Measurements from ENCODE around the gene EXT2.

EXT2 gene

GRCh38 chr11:44264761-44265160, 169.3 kb downstream of the EXT2 start:
- Mint-ChIP-seq H3K36me3 (no peaks in the 10 kb centered on the region), H3K27me3 (peaks cover 3% of the 10 kb centered on the region), H3K9me3 (no peaks in the 10 kb centered on the region), H3K4me3 (no peak overlapping the region), H3K4me1 (no peaks in the 10 kb centered on the region), H3K27ac (no peak overlapping the region)

GRCh38 chr11:44266056-44266780, 170.7 kb downstream of the EXT2 start:
- H3K4me1 Mint-ChIP-seq: no peaks in the 10 kb centered on the region
- H3K36me3 Mint-ChIP-seq: no peaks in the 10 kb centered on the region
- no peak overlapping the region for H3K27ac Mint-ChIP-seq
- no peaks in the 10 kb centered on the region for H3K9me3 Mint-ChIP-seq
- H3K27me3 Mint-ChIP-seq: peaks cover 3% of the 10 kb centered on the region
- H3K4me3 Mint-ChIP-seq: no peak overlapping the region

DNA sequence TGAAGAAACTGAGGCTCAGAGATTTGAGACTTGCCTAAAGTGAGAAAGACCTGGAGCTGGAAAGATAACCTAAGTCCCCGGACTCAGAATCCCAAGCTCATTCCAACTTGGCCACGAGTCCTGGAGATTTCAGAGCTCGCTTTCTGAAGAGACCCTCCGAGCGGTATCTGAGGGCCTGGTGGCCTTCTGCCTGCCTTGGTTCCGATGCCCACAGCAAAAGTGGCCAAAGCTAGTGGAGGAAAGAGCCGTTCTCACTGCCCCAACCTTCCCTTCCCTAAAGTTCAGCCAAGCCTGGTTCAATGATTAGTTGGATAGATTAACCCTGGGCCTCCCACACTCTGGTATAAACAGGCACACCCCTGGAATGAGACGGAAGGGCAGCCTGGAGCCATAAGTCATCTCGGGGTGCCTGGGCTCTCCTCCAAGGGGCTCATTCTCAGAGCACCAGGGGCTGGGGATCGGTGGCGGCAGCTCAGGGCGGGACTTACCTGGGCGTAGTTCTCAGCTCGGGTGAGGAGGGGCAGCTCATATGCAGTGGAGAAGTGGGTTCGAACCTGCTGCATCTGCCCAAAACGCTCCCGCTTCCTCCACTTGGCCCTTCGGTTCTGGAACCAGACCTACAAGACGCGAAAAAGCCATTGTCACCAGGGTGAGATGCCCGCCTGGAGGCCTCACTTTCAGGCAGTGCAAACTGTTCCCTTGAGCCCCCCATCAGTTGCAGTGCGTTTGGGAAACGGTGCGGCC, 171.7 kb downstream of the EXT2 start:
- H3K9me3 Mint-ChIP-seq: no peaks in the 10 kb centered on the region
- H3K27me3 Mint-ChIP-seq: peaks cover 3% of the 10 kb centered on the region
- H3K27ac Mint-ChIP-seq: no peak overlapping the region
- H3K36me3 Mint-ChIP-seq: no peaks in the 10 kb centered on the region
- no peaks in the 10 kb centered on the region for H3K4me1 Mint-ChIP-seq
- H3K4me3 Mint-ChIP-seq: no peak overlapping the region

GRCh38 chr11:44267750-44268613, 172.5 kb downstream of the EXT2 start:
- no peaks in the 10 kb centered on the region for H3K36me3 Mint-ChIP-seq
- H3K27ac Mint-ChIP-seq: no peak overlapping the region
- H3K4me3 Mint-ChIP-seq: no peak overlapping the region
- no peaks in the 10 kb centered on the region for H3K27me3 Mint-ChIP-seq
- H3K9me3 Mint-ChIP-seq: no peaks in the 10 kb centered on the region
- H3K4me1 Mint-ChIP-seq: no peaks in the 10 kb centered on the region

- Mint-ChIP-seq H3K4me1 (no peaks in the 10 kb centered on the region), H3K4me3 (no peak overlapping the region), H3K36me3 (no peaks in the 10 kb centered on the region), H3K27ac (no peak overlapping the region), H3K9me3 (no peaks in the 10 kb centered on the region), H3K27me3 (no peaks in the 10 kb centered on the region)
Measured at GRCh38 chr11:44268614-44269080, 173.2 kb downstream of the EXT2 start.

GRCh38 chr11:44269369-44270351, 174.2 kb downstream of the EXT2 start:
- H3K9me3 Mint-ChIP-seq: no peaks in the 10 kb centered on the region
- no peaks in the 10 kb centered on the region for H3K4me1 Mint-ChIP-seq
- no peak overlapping the region for H3K4me3 Mint-ChIP-seq
- H3K27ac Mint-ChIP-seq: no peak overlapping the region
- no peaks in the 10 kb centered on the region for H3K27me3 Mint-ChIP-seq
- no peaks in the 10 kb centered on the region for H3K36me3 Mint-ChIP-seq

- no peaks in the 10 kb centered on the region for H3K27me3 Mint-ChIP-seq
- H3K4me3 Mint-ChIP-seq: no peak overlapping the region
- no peaks in the 10 kb centered on the region for H3K4me1 Mint-ChIP-seq
- no peak overlapping the region for H3K27ac Mint-ChIP-seq
- H3K36me3 Mint-ChIP-seq: no peaks in the 10 kb centered on the region
- H3K9me3 Mint-ChIP-seq: no peaks in the 10 kb centered on the region
Measured at GRCh38 chr11:44270403-44271273, 175.2 kb downstream of the EXT2 start.

GRCh38 chr11:44271286-44271685, 175.8 kb downstream of the EXT2 start:
- Mint-ChIP-seq H3K36me3 (no peaks in the 10 kb centered on the region), H3K4me1 (no peaks in the 10 kb centered on the region), H3K4me3 (no peak overlapping the region), H3K9me3 (no peaks in the 10 kb centered on the region), H3K27me3 (no peaks in the 10 kb centered on the region), H3K27ac (no peak overlapping the region)

GRCh38 chr11:44274404-44274803, 178.9 kb downstream of the EXT2 start:
- H3K27ac Mint-ChIP-seq: no peak overlapping the region
- H3K4me1 Mint-ChIP-seq: no peaks in the 10 kb centered on the region
- H3K36me3 Mint-ChIP-seq: no peaks in the 10 kb centered on the region
- no peaks in the 10 kb centered on the region for H3K9me3 Mint-ChIP-seq
- no peaks in the 10 kb centered on the region for H3K27me3 Mint-ChIP-seq
- no peak overlapping the region for H3K4me3 Mint-ChIP-seq

DNA sequence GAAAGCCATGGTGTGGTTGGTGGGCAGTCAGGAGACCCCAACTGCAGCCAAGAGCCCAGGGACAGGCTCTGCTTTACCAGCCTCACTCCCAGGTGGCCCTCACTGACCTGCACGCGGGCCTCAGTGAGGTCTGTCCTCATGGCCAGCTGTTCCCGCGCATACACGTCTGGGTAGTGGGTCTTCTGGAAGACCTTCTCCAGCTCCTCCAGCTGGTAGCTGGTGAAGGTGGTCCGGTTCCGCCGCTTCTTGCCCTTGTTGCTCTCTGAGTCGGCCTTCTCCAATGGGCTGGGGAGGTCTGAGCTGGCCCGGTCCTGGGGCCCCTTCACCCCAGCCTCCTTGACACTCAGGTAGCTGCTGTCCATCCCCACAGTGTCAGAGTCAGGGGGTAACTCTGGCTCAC, 179.8 kb downstream of the EXT2 start:
- Mint-ChIP-seq H3K36me3 (no peaks in the 10 kb centered on the region), H3K4me1 (no peaks in the 10 kb centered on the region), H3K9me3 (no peaks in the 10 kb centered on the region), H3K4me3 (no peak overlapping the region), H3K27ac (no peak overlapping the region), H3K27me3 (no peaks in the 10 kb centered on the region)

DNA sequence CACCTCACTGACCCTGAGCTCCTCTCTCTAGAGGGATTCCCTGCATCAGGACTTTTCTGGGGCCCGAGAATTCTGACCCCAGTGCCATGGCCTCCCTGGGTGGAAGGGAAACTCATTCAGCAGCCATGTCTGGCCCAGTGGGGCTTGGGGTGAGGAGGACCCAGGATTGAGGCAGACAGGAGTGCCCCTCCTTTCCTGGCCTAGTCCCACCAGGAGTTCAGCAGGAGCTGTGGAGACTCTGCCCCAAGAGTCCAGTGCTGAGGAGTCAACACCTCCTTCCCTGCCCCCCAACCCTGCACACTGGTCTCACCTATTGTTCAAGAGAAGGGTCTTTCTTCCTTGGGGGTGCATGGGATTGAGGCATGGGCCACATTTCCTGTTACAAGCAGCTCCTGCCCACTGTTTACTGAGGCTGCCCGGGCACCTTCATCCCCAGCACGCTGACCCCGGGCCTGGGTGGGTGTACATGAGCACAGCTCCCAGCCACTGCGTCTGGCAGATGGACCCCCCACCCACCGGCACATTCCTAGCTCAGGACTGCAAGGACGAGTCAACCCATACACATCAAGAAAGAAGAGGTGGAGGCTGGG, 180.6 kb downstream of the EXT2 start:
- Mint-ChIP-seq H3K36me3 (no peaks in the 10 kb centered on the region), H3K4me1 (no peaks in the 10 kb centered on the region), H3K27me3 (no peaks in the 10 kb centered on the region), H3K27ac (no peak overlapping the region), H3K9me3 (no peaks in the 10 kb centered on the region), H3K4me3 (no peak overlapping the region)

- H3K4me3 Mint-ChIP-seq: no peak overlapping the region
- H3K36me3 Mint-ChIP-seq: no peaks in the 10 kb centered on the region
- H3K27me3 Mint-ChIP-seq: no peaks in the 10 kb centered on the region
- no peaks in the 10 kb centered on the region for H3K4me1 Mint-ChIP-seq
- H3K27ac Mint-ChIP-seq: no peak overlapping the region
- no peaks in the 10 kb centered on the region for H3K9me3 Mint-ChIP-seq
Measured at GRCh38 chr11:44277196-44278090, 182.0 kb downstream of the EXT2 start.

DNA sequence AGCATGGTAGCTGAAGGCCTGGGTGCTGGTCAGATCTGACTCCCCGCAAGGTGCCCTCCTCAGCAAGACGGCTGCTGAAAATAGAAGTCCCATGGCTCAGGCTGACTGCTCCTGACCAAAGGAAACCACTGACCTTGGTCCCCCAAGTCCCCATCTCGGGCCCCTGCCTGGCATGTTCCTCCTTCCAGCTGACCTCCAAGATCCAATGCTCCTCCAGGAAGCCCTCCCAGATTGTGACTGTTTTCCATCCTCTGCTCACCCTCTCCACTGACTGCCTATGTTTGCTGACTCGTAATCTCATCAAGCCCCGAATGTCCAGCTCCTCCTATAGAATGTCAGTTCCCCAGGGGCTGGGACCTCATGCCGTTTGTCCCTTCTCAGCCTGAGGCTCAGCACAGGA, 184.0 kb downstream of the EXT2 start:
- no peaks in the 10 kb centered on the region for H3K9me3 Mint-ChIP-seq

More for the DNA sequence above, 184.0 kb downstream of the EXT2 start:
- Mint-ChIP-seq H3K27ac (no peak overlapping the region), H3K36me3 (no peaks in the 10 kb centered on the region), H3K4me3 (no peak overlapping the region), H3K27me3 (no peaks in the 10 kb centered on the region), H3K4me1 (no peaks in the 10 kb centered on the region)

Measured in activated naive CD4-positive, alpha-beta T cell treated with anti-CD3 and anti-CD28 coated beads, Interleukin-2, amount 50 U/mL, for 24 hours (primary cell).